GM21381 (cell line): ENCODE results near the gene BORA.
"Not testable (repeated sequence)": the region's sequence is repeated elsewhere in the genome, so short reads cannot be mapped to it uniquely, and the experiment has no call there.

ENCODE experiments used
- ATAC-seq: cut with Tn5 transposase; IDR thresholded peaks from one replicate; pipeline ENCODE4 v1.9.1; 2021; ENCODE audit warnings: mild to moderate bottlenecking, moderate library complexity; ENCODE audit not compliant: unreplicated experiment

Gene BORA

GRCh38 chr13:72760189-72760588 is 32.5 kb downstream of the BORA start:
- no peak for ATAC-seq

- no peak for ATAC-seq
These were observed 35.7 kb downstream of the BORA start for GRCh38 chr13:72763411-72763810.

- no peak for ATAC-seq
These were observed 46.3 kb downstream of the BORA start for GRCh38 chr13:72774019-72774418.

- peak; percentile 97 for ATAC-seq
These were observed 54.0 kb downstream of the BORA start, which contains the start of the genes DIS3 and PIBF1 for GRCh38 chr13:72781451-72782439. TSS of gene DIS3 (minus strand) at chr13:72781900. CDS start at chr13:72781832, 68 bp downstream. TSS of gene PIBF1 (plus strand) at chr13:72782133. CDS start at chr13:72783470, 1,337 bp downstream.

GRCh38 chr13:72782717-72783116 is 55.0 kb downstream of the BORA start:
- ATAC-seq, result no peak

- ATAC-seq, result not testable (repeated sequence)
These were observed 57.0 kb downstream of the BORA start for GRCh38 chr13:72784679-72785078.

- ATAC-seq, result no peak
These were observed 61.1 kb downstream of the BORA start for GRCh38 chr13:72788831-72789230.

- no peak for ATAC-seq
These were observed 64.9 kb downstream of the BORA start for GRCh38 chr13:72792640-72793039.

- ATAC-seq, result no peak
These were observed 71.1 kb downstream of the BORA start for GRCh38 chr13:72798817-72799216.

- ATAC-seq, result no peak
These were observed 76.6 kb downstream of the BORA start for GRCh38 chr13:72804301-72804700.
